Aortic smooth muscle cell (primary cell): ENCODE results near the gene LOXHD1. TPM values are rescaled to one million over a fixed set of nuclear protein-coding genes. Genes with fewer than 3 reads are reported as not detected.

Source experiments
- total RNA-seq: library from RNA; depleted of rRNA; stranded (reverse); fragments of >200 nt; gene quantifications from 2 replicates; pipeline ENCODE4 v1.2.3, GENCODE V29; 2014

The LOXHD1 gene
- total RNA-seq: not detected in 2 replicates

DNA sequence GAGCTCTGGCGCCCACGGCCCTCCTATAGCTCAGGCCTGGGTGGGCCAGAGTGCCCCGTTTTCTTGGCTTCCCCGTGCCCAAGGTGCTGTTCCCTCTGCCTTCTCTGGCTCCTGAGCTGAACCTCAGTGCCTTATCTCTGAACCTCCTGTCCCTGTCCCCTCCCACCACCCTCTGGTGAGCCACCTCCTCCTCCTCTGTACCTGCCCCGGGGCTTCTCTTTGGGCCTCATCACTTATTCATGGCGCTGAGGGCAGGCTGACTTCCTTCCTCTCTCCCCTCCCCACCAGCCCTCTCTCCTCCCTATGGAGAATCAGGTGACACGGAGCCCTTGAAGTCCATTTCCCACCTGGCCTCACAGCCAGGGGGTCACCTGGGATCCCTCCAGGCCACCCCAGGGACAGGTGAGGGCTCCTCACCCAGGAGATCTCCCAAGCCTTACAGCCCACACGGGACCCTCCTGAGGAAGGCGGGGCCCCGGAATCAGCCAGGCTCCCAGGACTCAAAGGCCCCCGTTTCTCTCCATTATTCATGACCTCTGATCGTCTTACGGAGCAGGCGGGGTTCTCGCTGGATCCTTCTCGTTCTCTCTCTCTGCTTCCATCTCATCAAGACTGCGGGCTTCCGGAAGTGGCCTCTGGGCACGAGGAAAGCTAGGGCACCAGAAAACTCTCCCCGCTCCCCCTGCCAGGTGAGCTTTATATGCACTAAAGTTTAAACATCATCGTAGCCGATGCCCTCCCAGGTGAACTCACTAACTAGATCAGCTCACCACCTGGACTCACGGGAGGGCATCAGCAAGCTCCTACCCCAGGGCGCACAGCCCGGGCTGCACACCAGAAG is at the start of gene LOXHD1:
Gene LOXHD1, minus strand, starts transcription at position 106 of the 841 bp plus-strand sequence. CDS start 187 bp downstream, outside the sequence.

Other genes with a start within 250 kb of the LOXHD1 start
- under 0.01 TPM in 2 replicates for gene ST8SIA5, start 99.8 kb upstream of the LOXHD1 start, total RNA-seq